Measurements from ENCODE around the gene FAM83E. TPM values are rescaled to one million over a fixed set of nuclear protein-coding genes. Genes with fewer than 3 reads are reported as not detected.

FAM83E gene
- total RNA-seq, 1 donor from 2014 or later, result not detected

GRCh38 chr19:48618278-48618915, 3.5 kb upstream of the FAM83E start:
- DNase-seq, result no peak
- intact Hi-C loops (cut with DNase I), result no loop called here
- ATAC-seq (ENCODE audit: poor library complexity), result no peak

GRCh38 chr19:48617146-48617937, 2.5 kb upstream of the FAM83E start:
- intact Hi-C loops (cut with DNase I), result no loop called here
- no peak for ATAC-seq (ENCODE audit: poor library complexity)
- DNase-seq, result no peak

GRCh38 chr19:48616491-48617056, 1.7 kb upstream of the FAM83E start:
- ATAC-seq (ENCODE audit: poor library complexity) (no peak), DNase-seq (no peak)
- intact Hi-C loops (cut with DNase I), result no loop called here

GRCh38 chr19:48616041-48616436, 1.2 kb upstream of the FAM83E start:
- DNase-seq, result no peak
- intact Hi-C loops (cut with DNase I), result no loop called here
- ATAC-seq (ENCODE audit: poor library complexity), result no peak

- ATAC-seq (ENCODE audit: poor library complexity), result no peak
- DNase-seq, result no peak
- intact Hi-C loops (cut with DNase I), result no loop called here
Measured at GRCh38 chr19:48615231-48616040, 560 bp upstream of the FAM83E start.

DNA sequence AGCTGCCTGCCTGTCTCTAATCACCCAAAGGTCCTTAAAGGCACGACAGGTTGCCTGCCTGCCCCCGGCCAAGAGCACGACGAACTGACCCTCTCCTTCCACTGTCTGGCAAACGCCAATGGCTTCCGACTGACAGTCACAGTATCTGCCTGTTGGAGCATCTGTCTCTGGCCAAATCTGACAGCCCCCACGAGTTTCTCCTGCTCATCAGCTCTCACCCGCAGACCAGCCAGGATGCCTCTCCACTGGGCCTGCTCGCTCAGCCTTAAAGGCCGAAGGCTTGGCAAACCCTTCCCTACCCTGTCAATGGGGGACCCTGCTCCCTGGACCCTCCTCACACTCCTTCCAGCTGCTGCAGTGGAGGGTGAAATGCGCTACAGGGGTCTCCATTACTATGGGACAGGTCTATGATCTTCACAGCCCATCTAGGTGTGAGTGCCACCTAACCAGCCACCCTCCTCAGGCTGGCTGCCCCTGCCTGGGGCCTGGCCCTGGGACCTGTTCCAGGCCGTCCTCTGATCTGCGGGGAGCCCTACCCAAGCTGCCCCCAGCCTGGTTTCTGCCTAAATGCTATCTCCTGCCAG, 932 bp downstream of the FAM83E start:
- DNase-seq (no peak), ATAC-seq (ENCODE audit: poor library complexity) (no peak)
- intact Hi-C loops (cut with DNase I), result no loop called here

GRCh38 chr19:48613024-48613851, 1.6 kb downstream of the FAM83E start:
- intact Hi-C loops (cut with DNase I), result no loop called here
- DNase-seq (no peak), ATAC-seq (ENCODE audit: poor library complexity) (peak; percentile 5)

DNA sequence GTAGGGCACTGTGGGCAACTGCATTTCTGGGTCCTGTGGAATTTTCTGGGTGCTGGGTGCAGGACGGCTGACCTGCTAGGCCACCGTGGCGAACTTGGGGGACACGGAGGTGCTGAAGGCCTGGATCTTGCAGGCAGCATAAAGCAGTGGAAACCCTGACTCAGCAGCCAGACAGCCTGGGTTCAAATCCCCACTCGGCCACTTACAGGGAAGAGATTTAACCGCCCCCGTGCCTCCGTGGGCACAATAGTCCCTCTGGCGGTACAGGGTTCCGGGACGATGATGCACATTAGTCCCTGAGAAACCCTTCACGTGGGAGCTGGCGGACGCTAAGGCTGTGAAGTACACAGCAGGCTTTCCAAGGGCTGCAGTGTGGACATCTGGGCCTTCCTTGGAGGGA, 3.0 kb downstream of the FAM83E start:
- ATAC-seq (ENCODE audit: poor library complexity) (no peak), DNase-seq (no peak)
- intact Hi-C loops (cut with DNase I), result no loop called here

DNA sequence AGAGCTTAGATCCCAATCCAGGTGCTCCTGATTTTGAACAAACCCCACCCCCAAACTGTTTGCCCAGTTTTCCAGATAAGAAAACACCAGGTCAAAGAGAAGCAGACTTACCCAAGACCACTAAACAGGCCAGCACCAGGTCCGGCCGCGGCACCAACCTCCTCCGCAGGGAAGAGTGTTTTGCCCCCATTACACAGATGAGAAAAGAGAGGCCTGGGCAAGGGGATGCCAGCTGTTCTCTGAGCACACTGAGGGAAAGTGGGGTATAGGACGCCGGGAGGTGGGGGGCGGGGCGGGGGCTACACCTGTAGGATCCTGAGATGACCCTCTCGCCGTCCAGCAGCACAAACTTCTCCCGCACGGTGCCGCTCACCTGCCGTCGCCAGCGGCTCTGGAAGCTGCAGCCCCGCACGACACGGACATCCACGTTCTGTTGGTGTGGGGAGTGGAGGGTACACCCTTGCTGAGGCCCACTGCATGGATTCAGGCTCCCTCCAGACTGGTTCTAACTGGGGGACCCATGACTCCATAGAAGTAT, 5.2 kb downstream of the FAM83E start:
- intact Hi-C loops (cut with DNase I), result no loop called here

DNA sequence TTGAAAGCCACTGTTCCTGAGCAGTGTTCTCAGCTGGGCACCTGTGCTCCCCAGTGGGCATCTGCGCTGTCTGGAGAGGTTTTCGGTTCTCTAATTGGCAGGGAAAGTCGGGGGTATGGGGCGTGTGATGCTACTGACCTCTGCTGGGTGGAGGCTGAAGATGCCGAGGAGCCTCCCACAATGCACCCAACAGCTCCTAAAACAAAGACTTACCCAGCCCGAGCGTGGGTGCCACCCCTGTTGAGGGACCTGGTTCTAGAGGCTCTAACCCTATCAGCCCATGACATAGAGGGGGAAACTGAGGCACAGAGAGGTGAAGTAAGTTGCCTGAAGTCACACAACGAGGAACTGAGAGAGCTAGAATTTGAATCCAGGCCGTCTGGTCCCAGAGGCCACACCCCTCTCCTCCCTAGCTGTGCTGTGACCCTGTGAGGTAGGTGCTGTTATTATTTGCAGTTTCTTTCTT, 6.0 kb downstream of the FAM83E start:
- DNase-seq, result peak; percentile 54
- ATAC-seq (ENCODE audit: poor library complexity), result peak; percentile 60
- intact Hi-C loops (cut with DNase I), result no loop called here

More for the DNA sequence above, 5.2 kb downstream of the FAM83E start:
- DNase-seq (no peak), ATAC-seq (ENCODE audit: poor library complexity) (no peak)

GRCh38 chr19:48607359-48607755, 7.5 kb downstream of the FAM83E start:
- ATAC-seq (ENCODE audit: poor library complexity) (no peak), DNase-seq (no peak)
- intact Hi-C loops (cut with DNase I), result no loop called here

DNA sequence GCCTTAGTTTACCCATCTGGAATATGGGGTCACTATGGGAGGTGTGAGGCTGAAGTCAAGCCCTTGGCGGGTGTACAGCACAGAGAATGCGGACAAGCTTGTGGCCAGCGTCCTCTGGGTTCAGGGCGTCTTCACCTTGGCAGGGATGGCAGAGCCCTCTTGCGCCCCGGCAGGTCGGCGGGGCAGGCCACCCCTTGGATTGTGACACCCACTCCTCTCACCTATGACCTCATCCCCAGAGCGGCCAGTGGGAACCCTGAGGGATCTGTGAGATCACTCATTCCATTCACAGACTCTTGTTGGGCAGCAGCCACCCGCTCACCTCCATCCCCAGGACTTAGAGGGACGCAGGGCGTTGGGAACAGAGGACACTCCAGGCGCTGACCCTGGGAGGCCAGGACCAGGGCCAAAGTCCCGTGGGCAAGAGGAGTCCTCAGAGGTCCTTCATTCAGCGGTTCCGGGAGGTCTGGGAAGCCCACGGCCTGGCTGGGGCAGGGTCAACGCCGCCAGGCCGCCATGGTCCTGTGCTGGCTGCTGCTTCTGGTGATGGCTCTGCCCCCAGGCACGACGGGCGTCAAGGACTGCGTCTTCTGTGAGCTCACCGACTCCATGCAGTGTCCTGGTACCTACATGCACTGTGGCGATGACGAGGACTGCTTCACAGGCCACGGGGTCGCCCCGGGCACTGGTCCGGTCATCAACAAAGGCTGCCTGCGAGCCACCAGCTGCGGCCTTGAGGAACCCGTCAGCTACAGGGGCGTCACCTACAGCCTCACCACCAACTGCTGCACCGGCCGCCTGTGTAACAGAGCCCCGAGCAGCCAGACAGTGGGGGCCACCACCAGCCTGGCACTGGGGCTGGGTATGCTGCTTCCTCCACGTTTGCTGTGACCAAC, 8.2 kb downstream of the FAM83E start, which contains the start of gene SPACA4:
Gene SPACA4 (plus strand): TSS at position 280 of the 896 bp plus-strand sequence. CDS start 237 bp downstream, at position 517.
- intact Hi-C loops (cut with DNase I), result no loop called here
- no peak for DNase-seq
- ATAC-seq (ENCODE audit: poor library complexity), result no peak

GRCh38 chr19:48603850-48604249, 11.0 kb downstream of the FAM83E start:
- no peak for ATAC-seq (ENCODE audit: poor library complexity)
- intact Hi-C loops (cut with DNase I), result no loop called here
- DNase-seq, result no peak

DNA sequence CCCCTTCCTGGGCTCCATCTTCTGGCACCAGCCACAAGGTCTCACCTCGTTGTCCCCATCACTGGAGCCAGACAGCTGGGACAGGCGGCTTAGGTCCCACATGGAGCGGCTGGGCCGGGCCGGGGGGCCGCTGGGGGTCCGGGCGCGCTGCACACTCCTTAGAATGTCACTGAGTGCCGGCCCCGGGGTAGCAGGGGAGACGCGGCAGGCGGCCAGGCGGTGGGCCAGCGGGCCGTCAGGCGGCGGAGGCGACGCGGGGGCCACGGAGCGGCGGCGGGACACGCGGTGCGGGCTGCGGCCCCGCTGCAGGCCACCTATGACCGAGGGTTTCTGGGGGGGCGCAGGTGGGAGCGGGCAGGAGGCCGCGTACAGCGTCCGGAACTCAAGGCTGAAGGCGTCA, 11.4 kb downstream of the FAM83E start:
- no peak for DNase-seq
- no peak for ATAC-seq (ENCODE audit: poor library complexity)
- intact Hi-C loops (cut with DNase I), result no loop called here

GRCh38 chr19:48603001-48603400, 11.9 kb downstream of the FAM83E start:
- ATAC-seq (ENCODE audit: poor library complexity), result no peak
- intact Hi-C loops (cut with DNase I), result no loop called here

DNA sequence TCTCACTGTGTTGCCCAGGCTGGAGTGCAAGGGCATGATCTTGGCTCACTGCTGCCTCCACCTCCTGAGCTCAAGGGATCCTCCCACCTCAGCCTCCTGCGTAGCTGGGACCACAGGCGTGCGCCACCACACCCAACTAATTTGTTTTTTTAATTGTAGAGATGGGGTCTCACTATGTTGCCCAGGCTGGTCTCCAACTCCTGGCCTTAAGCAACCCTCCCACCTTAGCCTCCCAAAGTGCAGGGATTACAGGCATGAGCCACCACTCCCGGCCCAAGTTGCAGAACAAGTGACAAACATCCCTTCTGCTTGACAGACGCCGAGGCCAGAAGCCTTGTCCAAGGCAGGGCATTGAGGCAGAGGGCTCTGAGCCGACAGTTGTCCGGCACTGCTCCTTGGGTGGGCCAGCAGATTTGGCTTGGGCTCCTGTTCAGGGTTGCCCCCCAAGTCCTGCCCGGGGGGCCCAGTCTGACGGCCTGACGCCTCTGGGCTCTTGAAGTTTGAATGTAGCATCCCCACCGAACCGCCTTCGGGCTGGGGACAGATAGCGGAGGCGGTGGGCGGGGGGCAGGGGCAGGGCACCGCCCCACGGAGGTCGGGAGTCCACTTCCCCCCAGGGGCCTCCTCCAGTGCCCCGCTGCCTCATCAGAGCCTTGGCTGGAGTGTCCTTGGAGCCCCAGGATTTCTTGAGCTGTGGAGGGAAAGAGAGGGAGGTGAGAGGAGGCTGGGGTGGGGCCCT, 14.0 kb downstream of the FAM83E start:
- no peak for ATAC-seq (ENCODE audit: poor library complexity)
- intact Hi-C loops (cut with DNase I), result no loop called here

More at GRCh38 chr19:48603001-48603400, 11.9 kb downstream of the FAM83E start:
- no peak for DNase-seq

More for the DNA sequence above, 14.0 kb downstream of the FAM83E start:
- no peak for DNase-seq

All from Right ventricle myocardium superior (tissue), 1 donor.